Measurements from ENCODE around the gene GLIS1.

GLIS1 gene

DNA sequence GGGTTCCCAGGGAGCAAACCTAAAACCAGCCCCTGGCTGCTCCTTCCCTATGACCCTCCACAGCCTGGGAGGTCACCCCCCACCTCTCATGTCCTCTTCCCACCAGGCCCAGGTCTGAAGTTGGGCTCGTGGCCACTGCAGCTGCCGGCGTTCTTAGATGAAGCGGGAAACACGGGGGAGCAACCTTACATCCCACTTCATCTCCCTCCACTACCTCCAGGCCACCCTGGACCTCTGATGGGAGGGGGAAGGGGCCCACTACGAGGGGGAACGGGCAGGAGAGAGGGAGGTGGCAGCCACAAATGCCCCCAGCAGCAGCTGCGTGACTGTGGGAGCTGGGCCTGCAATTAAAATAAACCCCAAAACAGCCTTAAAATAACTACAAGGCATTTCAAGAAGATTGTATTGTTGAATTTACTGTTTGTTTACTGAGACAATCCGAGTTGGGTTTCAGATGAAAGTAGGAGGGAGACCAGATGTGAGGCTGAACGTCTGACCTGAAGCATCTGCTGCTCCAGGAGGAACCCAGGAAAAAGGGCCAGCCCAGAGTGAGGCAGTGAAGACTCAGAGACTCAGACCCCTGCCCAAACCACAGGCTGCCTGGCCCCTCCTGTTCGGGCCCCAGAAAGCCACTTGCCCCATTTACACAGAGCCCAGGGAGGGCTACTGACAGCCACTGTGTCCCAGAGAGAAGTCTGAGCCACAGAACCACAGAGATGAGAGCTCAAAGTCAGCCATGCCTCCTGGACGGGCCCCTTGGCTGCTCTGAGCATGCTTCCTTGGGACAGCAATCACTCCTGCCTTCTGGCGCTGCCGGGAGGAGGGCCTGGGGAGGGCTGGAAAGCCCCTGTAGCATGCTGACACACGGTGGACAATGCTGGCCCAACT, 59.8 kb downstream of the GLIS1 start:
- no peak for DNase-seq (ENCODE audit: low read depth in 2 of 2)

DNA sequence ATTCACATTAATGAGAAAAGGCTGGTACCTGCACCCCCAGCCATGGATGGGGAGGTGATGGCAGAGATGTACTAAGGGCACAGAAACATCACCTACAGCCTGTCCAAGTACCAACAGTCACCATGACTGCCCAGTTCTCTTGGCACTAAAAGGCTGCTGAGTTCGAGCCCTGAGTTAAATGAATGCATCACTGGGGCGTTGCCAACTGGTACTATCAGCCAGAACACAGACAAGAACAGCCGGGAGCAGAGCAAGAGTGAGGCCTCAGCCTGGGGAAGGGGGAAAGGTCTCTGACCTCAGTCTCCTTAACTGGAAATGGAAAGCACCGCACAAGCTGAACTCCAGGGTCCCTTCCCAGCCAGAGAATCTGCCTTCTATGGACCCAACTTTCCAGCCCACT, 60.5 kb downstream of the GLIS1 start:
- DNase-seq (ENCODE audit: low read depth in 2 of 2), result no peak

DNA sequence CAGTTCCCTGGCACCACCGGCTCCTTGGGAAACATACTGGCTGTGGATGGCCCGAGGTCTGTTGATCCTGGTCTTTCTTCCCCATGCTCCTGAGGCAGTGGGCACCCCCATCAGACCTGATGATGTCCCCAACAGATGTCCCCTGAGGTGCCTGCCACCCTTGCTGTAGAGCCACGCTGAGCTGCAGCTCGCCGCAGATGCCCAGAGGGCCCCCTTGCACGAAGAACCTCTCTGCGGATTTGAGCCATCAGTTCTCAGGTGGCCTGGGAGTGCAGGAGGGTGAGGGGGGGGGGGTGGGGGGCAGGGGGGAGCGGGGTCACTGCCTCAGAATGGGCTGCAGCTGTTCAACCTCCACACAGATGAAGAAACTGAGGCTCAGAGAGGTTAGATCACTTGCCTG, 60.9 kb downstream of the GLIS1 start:
- no peak for DNase-seq (ENCODE audit: low read depth in 2 of 2)

DNA sequence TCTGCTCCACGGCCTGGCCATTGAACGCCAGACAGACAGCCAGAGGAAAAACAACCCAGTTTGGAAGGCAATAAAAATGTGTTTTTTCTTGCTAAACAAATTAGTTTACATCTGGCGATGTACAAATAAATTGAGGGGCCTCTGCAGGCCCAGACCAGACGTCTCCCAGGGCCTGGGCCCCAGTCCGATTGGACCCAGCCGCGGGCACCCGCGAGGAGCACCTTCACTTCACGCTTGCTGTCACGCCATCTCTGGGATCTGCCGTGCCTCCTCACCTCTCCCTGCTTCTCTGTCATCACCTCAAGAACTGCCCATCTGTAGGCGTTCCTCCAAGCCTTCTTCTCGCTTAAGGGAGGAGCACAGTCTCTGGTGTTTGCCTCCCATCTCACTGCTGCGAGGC, 61.5 kb downstream of the GLIS1 start:
- no peak for DNase-seq (ENCODE audit: low read depth in 2 of 2)

DNA sequence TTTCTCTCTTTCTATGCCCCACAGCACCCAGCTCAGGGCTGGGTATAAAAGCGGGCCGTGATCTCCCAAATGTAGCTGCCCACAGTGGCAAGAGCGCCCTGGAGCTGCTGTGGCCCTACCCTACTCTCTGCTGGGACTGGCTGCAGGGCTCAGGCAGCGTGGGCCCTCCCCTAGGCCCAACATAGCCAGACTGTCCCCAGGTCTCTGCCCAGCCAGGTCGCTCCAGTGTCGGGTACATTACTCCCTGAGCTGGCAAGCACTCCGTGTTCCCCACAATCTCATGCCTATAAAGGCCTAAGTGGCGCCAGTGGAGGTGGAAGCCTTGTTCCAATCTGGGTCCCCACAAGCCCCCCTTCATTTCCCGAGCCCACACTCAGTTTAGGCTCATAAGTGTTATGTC, 66.2 kb downstream of the GLIS1 start:
- no peak for DNase-seq (ENCODE audit: low read depth in 2 of 2)

DNA sequence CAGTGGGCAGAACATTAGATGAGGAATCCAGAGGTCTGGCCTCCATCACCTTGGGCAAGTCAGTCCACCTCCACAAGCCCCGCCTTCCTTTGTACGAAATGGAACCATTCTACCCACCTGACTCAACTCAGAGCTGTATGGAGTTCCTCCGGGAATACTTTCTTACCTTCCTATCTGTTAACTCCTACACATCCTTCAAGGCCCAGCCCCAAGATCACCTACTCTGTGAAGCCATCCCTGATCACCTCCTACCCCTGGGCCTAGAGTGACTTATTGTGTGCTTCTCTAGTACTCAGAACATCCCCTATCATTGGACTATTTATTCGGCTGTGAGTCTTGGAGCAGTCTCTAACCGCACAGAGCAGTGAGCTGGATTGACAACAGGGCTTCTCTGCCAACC, 66.7 kb downstream of the GLIS1 start:
- no peak for DNase-seq (ENCODE audit: low read depth in 2 of 2)

DNA sequence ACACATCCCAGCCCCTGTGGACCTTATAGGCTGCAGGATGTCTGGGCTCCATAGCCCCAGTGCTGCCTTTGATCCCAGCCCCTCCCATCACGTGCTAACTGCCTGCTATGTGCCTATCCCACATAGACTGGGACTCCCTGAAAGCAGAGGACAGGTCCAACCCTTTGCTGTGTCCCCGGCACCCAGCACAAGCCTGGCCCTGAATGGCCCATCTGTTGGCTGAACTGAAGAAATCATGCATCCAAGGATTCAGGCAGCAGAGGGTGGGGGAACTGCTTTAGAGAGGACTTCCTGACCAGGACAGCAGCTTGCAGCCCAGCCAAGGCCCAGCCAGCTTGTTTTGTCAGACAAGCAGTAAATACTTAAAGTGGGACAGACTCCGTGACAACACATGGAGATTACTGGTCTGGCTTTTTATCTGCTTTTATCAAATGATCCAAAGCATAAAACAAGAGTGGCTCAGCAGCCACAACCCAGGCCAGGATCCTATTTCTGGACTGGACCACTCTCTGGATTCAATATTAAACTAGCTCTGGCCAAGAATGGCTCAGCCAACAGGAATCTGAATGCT, 69.3 kb downstream of the GLIS1 start:
- DNase-seq (ENCODE audit: low read depth in 2 of 2), result no peak

DNA sequence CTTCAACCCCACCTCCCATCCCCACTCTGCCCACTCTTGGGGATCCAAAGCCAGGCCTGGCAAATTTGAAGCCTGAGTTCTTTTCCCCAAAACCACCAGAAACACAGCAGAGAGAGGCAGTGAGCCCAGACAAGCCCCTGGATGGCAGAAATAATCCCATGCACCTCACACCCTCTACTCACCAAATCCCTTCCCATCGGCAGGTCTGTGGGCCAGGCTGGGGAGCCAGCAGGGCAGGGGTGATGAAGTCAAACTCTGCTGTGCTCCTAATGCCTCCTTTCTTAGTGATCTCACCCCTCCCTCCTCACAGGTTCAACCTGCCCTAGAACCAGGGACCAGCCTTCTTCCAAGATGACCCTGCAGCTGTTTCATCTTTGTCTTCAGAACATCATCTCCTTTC, 72.4 kb downstream of the GLIS1 start:
- DNase-seq (ENCODE audit: low read depth in 2 of 2), result no peak

DNA sequence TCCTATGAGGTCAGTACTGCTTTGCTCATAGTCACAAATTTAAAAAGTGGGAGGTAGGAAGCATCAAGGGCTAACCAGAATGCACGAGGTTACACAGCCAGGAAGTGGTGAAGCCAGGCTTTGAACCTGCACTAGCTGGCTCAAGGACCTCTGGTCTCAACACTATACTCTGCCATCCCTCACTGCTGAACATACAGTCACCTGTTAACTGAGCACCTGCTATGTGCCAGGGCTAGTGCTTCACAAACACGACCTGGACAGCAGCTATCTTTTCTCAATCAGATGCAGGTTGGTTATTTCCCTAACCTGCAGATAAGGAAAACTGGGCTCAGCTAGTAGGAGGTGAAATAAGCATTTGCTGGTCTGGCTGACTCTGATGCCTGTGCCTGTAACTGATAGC, 73.0 kb downstream of the GLIS1 start:
- DNase-seq (ENCODE audit: low read depth in 2 of 2), result no peak

DNA sequence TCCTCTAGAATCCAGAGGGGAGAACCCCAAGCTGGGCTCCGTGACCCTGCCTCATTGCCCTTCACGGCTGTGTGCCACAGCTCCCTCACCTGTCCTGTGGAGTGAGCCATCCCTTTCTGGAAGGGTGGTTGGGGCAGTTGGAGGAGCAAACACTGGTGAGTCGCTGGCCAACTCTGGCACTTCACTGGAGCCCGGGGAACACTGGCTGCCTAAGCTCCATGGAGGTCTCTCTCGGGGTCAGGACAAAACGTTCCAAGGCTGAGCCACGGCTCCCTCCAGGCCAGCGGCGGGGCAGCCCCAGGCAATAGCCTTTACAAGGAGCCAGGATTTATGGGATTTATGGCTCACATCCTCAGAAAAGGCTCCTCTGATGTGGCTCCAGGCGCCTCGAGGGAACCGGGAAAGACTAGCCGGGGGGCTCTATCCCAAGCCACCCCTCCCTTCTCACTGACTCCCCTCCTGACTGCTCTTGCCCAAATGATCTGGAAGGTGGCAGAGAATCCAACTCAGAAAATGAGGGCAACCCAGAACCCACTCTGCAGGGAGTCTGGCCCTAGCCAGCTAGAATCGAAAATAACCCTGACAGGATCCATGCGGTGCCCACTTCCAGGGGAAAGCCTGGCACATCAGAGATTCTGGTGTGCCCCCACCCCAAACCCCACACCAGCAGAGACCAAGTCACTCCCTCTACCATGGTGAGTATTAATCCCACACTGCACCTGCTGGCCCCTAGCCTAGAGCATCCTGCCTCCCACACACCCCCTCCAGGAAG, 75.2 kb downstream of the GLIS1 start:
- no peak for DNase-seq (ENCODE audit: low read depth in 2 of 2)

DNA sequence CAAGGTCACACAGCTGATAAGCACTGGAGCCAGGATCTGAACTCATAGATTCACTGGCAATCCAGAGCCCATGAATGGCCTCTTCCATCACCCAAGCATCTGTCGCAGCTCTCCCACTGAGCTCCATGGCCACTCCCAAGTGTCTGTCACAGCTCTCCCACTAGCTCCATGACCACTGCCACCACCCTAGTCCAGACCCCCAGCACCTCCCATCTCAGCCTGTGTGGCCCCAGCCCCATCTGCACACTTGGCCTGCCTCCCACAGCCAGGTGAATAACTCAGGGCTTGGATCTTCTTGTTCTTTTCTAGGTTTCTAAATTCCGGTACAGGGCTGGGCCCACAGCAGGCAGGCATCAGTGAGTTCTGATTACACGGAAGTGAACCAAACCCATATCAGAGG, 76.0 kb downstream of the GLIS1 start:
- DNase-seq (ENCODE audit: low read depth in 2 of 2), result no peak

DNA sequence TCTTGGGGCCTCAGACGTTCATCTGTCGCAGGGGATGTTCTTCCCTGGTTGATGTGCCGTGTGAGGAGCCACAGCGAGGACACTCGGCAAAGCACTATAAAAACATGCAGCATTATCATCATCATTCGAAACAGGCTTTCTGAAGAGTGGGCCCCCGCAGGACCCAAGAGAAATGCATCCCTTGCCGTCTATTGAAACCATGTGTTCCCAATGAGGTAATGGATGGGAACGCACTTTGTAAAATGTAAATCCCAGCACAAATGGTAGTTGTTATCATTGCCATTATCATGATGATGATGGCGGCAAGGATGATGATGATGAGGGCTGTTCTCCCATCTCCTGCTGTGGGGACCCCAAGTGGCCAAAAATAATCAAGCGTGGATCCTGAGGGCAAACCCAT, 76.8 kb downstream of the GLIS1 start:
- no peak for DNase-seq (ENCODE audit: low read depth in 2 of 2)

DNA sequence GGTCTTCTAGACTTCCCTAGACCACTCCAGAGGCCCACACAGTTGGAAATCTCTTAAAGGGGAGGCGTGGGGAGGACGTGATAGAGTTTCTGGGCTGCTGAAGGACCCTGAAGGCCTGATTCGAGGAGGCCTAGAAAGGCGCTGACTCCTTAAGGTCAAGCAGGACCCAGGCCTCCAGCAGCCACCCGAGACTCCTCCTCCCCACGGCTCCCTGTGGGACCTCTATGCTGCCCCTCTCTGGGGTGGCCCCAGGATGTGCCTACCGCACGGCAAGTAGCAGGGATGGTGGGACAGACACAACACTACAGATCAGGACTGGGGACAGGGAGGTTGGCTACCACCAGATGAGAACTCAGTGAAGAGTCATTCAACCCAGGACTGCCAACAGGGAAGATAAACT, 77.5 kb downstream of the GLIS1 start:
- no peak for DNase-seq (ENCODE audit: low read depth in 2 of 2)

DNA sequence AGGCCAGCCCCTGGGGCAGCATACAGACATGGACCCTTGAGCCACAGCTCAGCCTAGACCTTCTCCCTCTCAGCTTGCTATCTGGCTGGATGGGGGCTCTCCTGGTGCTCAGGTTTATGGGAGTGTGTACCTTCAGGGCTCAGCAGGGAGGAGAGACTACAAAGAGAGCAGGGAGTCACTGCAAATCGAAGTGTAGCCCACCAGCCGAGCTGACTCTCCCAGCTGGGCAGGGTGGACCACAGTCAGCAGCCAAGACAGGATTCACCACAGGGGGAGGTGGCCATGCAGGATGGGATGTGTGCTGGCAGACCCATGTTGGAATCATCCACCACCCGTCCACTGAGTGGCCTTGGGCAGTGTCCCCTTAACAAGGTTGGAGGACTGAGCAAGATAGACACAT, 78.3 kb downstream of the GLIS1 start:
- no peak for DNase-seq (ENCODE audit: low read depth in 2 of 2)

DNA sequence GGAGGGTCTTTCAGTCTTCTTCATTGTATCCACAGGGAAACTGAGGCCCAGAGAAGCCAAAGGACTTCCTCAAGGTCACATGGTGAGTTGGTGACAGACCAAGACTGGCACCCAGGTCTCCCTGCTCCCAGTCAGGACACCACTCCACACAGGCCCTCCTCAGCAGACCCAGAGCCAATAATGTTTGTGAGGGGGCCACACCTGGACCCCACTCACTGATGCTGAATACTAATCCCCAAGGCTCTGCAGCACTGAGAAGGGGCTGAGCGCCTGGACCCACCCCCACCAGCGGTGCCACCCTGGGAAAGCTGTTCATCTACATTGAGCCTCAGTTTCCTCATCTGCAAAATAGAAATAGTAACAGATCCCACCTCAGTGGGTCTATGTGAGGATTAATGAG, 79.5 kb downstream of the GLIS1 start:
- no peak for DNase-seq (ENCODE audit: low read depth in 2 of 2)

DNA sequence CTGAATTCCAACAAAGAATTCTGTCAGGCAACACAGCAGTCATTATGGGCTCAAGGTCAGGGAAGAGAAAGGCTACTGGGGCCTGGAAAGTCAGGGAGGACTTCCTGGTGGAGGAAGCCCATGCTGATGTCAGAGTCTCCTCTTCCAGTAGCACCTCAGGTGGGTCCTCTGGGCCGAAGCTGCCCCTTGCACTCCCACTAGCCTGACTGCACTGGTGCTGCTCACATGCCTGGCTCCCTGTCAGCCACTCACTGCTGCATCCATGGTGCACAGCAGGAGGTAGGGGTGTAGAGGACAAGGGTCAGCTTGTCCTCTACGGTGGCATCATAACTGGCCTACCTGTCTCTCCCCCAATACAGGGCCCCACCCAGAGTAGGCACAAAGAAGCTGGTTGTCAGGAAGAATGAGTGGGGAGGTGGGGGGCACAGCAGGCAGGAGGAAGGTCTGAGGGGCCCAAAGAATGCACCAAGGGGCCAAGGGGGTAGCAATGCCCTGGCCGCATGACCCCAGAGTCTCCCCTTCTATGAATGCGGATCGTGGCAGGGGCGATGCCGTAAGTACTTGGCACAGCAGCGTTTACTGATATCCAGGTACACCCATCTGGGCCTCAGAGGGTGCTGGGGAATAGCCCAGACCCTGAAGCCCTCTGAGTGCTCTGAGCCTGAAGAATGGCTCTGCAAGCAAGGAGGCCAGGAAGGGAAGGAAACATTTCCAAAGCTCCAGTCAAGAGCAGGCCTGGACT, 80.3 kb downstream of the GLIS1 start:
- DNase-seq (ENCODE audit: low read depth in 2 of 2), result no peak

DNA sequence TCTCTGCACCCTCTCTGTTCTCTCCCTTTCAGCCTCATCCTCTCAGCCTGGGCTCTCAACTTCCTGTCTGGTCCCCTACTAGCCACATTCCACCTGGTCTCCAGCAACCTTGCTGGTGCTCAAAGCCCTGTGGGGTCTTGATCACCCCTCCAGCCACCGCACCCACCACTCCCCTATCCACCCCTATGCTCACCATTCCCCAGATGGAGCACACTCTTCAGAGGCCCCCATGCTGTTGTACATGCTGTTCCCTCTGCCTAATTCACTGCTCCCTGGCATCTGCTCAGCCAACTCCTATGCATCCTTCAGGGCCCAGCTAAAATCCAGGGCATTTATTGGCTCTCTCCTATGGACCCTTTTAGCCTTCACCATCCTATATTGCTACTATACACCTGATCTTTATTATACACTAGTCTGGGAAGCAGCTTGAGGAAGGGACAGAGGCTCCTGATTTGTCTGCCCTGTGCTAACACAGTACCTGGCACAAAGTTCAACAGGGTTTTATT, 81.0 kb downstream of the GLIS1 start:
- DNase-seq (ENCODE audit: low read depth in 2 of 2), result no peak

DNA sequence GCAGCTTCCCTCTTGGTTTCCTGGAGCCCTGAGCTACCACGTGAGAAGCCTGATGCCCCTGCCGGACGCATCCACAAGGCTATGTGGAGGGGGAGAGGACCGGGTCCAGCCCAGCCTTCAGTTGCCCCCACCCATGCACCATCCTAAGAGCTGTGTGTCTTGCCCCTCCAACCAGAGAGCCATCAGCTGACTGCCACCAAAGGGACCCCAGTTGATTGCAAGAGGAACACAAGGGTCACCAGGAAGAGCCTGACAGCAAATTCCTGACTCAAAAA, 81.5 kb downstream of the GLIS1 start:
- no peak for DNase-seq (ENCODE audit: low read depth in 2 of 2)

DNA sequence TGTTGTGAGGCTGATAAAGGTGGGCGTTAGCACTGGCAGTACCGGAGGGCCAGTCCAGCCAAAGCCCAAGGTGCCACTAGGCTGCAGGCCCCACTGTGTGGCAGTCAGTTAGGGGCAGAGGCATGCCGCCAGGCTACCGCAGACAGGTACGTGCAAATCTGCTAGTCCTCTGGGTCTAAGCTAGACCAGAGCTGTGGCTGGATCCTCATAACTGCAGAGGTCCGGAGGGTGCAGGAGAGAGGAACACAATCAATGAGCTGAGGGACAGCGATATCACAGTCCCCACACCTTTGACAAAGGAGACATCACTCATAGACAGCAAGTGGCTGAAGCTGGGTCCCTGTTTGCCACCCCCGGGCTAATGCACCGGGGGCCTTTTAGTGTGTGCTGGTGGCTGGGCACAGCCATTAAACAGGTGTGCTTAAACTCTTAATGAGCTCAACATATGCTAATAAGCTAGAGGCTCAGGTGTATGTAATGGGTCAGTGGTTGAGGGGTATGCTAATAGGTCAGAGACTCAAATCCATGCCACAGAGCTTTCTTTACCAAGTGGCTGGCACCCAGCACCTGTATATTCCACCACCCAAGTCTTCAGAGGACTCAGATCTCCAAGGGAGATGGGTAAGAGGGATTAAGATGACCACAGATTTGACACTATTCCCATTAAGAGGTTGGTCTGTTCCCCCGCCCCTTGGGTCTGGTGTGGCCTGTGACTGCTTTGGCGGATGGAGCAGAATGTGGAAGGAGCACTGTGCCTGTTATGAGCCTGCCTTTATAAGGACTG, 82.0 kb downstream of the GLIS1 start:
- DNase-seq (ENCODE audit: low read depth in 2 of 2), result no peak

DNA sequence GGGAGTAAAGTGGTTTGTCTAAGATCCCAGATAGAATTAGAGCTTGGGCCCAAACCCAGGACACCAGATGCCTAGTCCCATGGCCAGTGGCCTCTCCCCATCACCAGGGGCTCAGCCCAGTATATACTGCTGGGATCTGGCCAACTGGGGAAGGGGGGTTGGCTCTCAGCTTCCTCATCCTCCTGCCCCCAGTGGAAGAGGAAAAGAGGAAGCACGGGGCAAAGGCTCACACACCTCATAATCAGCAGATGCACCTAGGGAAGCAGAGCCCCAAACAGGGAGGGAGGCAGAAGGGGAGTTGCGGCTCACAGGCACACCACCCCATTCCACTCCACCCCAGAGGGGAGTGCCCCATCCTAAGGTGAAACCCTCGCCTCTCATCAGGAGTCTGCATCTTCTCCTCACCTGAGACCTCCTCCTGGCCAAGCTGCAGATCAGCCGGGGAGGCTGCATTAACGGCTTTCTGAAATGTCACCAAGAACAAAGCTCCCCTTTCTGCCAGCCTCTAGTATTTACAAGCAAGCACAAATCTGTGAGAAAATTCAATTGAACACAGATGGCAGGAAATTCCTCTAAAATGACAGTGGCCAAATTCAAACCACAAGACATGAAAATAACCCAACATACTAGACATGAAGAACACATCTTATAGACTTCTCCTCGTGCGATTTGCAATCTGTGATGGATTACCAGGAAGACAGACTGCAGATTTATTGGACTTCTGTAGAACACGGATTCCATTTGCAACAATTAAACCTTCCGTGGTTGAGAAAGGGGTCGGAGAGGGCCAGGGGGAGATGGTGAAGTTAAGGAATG, 82.8 kb downstream of the GLIS1 start:
- no peak for DNase-seq (ENCODE audit: low read depth in 2 of 2)

Measured in stimulated activated CD8-positive, alpha-beta memory T cell treated with anti-CD3 and anti-CD28 coated beads, Interleukin-15, amount 100 ng/mL, for 48 hours (primary cell).